OCI-LY7 (cell line): Measurements from ENCODE around the gene MYRIP. TPM values are rescaled to one million over a fixed set of nuclear protein-coding genes. Genes with fewer than 3 reads are reported as not detected.

Experiments used
- BruUV-seq: library from RNA; stranded (reverse); fragments of 400-500 nt; replicated peaks from 2 replicates; lab custom pipeline; 2021; lab: Mats Ljungman, UMichigan
- CTCF ChIA-PET: fragments of 300-600 bp; sonication (Branson Sonifier 250); formaldehyde crosslinking; loops from one replicate; lab custom pipeline; 2022; ENCODE audit warnings: antibody characterized with exemption; ENCODE audit not compliant: unreplicated experiment; lab: Charles Lee
- POLR2A ChIA-PET: fragments of 300-600 bp; sonication (Branson Sonifier 250); formaldehyde crosslinking; loops from one replicate; lab custom pipeline; 2022; ENCODE audit warnings: antibody characterized with exemption; lab: Charles Lee
- DNase-seq: peaks from one replicate; pipeline ENCODE4 v3.0.0-alpha.2; 2015; ENCODE audit warnings: low spot score
- H2AFZ ChIP-seq: fragments of 200-600 bp; sonication (generic), shearing (Covaris generic); 2 replicates; pipeline ENCODE4 v1.6.1; 2014; ENCODE audit warnings: mild to moderate bottlenecking, antibody characterized with exemption, low read length, moderate library complexity
- H3K27ac ChIP-seq: fragments of 200-600 bp; sonication (generic); 2 replicates; pipeline ENCODE4 v1.5.1; 2014; ENCODE audit warnings: mixed run types, low read depth, mild to moderate bottlenecking, moderate library complexity, low read length, inconsistent platforms; ENCODE audit not compliant: poor library complexity, severe bottlenecking
- H3K36me3 ChIP-seq: fragments of 200-600 bp; sonication (generic); 2 replicates; pipeline ENCODE4 v1.6.1; 2014; ENCODE audit warnings: mild to moderate bottlenecking, antibody characterized with exemption, low read length, moderate library complexity, mixed read lengths; ENCODE audit not compliant: insufficient read depth
- H3K4me1 ChIP-seq: fragments of 200-600 bp; sonication (generic); 2 replicates; pipeline ENCODE4 v1.5.1; 2014; ENCODE audit warnings: mild to moderate bottlenecking, low read length; ENCODE audit not compliant: insufficient read depth, poor library complexity, severe bottlenecking
- H3K4me2 ChIP-seq: fragments of 200-600 bp; sonication (generic); 2 replicates; pipeline ENCODE4 v1.6.1; 2014; ENCODE audit warnings: mild to moderate bottlenecking, low read length
- H3K4me3 ChIP-seq: fragments of 200-600 bp; sonication (generic); 2 replicates; pipeline ENCODE4 v1.5.1; 2014; ENCODE audit warnings: mild to moderate bottlenecking, low read depth, low read length; ENCODE audit not compliant: poor library complexity, severe bottlenecking
- H3K79me2 ChIP-seq: fragments of 200-600 bp; sonication (generic); 2 replicates; pipeline ENCODE4 v1.6.1; 2016; ENCODE audit warnings: low read depth, mild to moderate bottlenecking, low read length, moderate library complexity, mixed read lengths; ENCODE audit not compliant: insufficient read depth
- H3K9me2 ChIP-seq: fragments of 200-600 bp; sonication (generic); 2 replicates; pipeline ENCODE4 v1.6.1; 2016; ENCODE audit warnings: mild to moderate bottlenecking, low read length, mixed read lengths; ENCODE audit not compliant: insufficient read depth
- H3K9me3 ChIP-seq: fragments of 200-600 bp; sonication (generic); 2 replicates; pipeline ENCODE4 v1.6.1; 2014; ENCODE audit warnings: mild to moderate bottlenecking, mixed run types, low read length, mixed read lengths
- H4K20me1 ChIP-seq: fragments of 200-600 bp; sonication (generic); 2 replicates; pipeline ENCODE4 v1.6.1; 2014; ENCODE audit warnings: mild to moderate bottlenecking, antibody characterized with exemption, low read length, moderate library complexity, mixed read lengths; ENCODE audit not compliant: insufficient read depth
- CTCF ChIP-seq: fragments of 200-600 bp; sonication (generic); conservative IDR thresholded peaks from 2 replicates; pipeline ENCODE4 v1.5.1; 2014; ENCODE audit warnings: mild to moderate bottlenecking, antibody characterized with exemption, low read length, moderate library complexity, mixed read lengths
- EZH2phosphoT487 ChIP-seq: fragments of 200-600 bp; sonication (generic); IDR thresholded peaks from 2 replicates; pipeline ENCODE4 v1.6.1; 2018; ENCODE audit warnings: low read depth, borderline replicate concordance, mild to moderate bottlenecking, mixed run types, antibody characterized with exemption, low read length, moderate library complexity, mixed read lengths
- intact Hi-C: fragments of 100-400 bp; cut with micrococcal nuclease; formaldehyde crosslinking; loops from one replicate; pipeline ENCODE4 v1.10.0; 2022; ENCODE audit not compliant: unreplicated experiment
- total RNA-seq, 2 experiments: library from RNA; depleted of rRNA in 1 of 2; stranded (reverse); fragments of >200 nt in 1 of 2; shearing (Covaris generic) in 1 of 2; gene quantifications; 2 replicates each; pipeline ENCODE4 v1.2.3, GENCODE V29; 2014 to 2022

MYRIP gene
- total RNA-seq, 2 experiments from 2014 or later = not detected

GRCh38 chr3:39960515-39961191 lies 151.2 kb downstream of the MYRIP start:
- intact Hi-C loops = no loop called here
- no peaks in the 10 kb centered on the region for H3K4me1 ChIP-seq
- H4K20me1 ChIP-seq = no peaks in the 10 kb centered on the region
- no peak for DNase-seq
- H2AFZ ChIP-seq = no peak overlapping the region
- H3K27ac ChIP-seq = no peak overlapping the region
- no peak overlapping the region for H3K4me2 ChIP-seq
- H3K9me2 ChIP-seq = no peaks in the 10 kb centered on the region
- H3K79me2 ChIP-seq = no peaks in the 10 kb centered on the region
- BruUV-seq = no TSS peak
- H3K36me3 ChIP-seq = no peaks in the 10 kb centered on the region
- TF ChIP-seq EZH2phosphoT487 = no peak
- no peak for TF ChIP-seq CTCF
- no peaks in the 10 kb centered on the region for H3K9me3 ChIP-seq
- ChIA-PET CTCF (no interaction called here), POLR2A (interaction anchor here (0.5 to 0.6 kb wide), 2 partner anchors 217 to 233 kb away, joined by 3 read pairs; no protein-coding TSS in a partner anchor)
- no peak overlapping the region for H3K4me3 ChIP-seq

GRCh38 chr3:39961230-39961629 lies 151.8 kb downstream of the MYRIP start:
- Histone ChIP-seq H3K4me1 (no peaks in the 10 kb centered on the region), H3K9me2 (no peaks in the 10 kb centered on the region), H3K4me2 (no peak overlapping the region), H3K9me3 (no peaks in the 10 kb centered on the region), H2AFZ (no peak overlapping the region), H4K20me1 (no peaks in the 10 kb centered on the region), H3K4me3 (no peak overlapping the region), H3K79me2 (no peaks in the 10 kb centered on the region), H3K27ac (no peak overlapping the region), H3K36me3 (no peaks in the 10 kb centered on the region)
- CTCF ChIA-PET = no interaction called here
- intact Hi-C loops = no loop called here
- TF ChIP-seq CTCF (no peak), EZH2phosphoT487 (no peak)
- no peak for DNase-seq
- POLR2A ChIA-PET = no interaction called here
- BruUV-seq = no TSS peak

- TF ChIP-seq CTCF = no peak
- TF ChIP-seq EZH2phosphoT487 = no peak
- BruUV-seq = no TSS peak
- Histone ChIP-seq H3K4me2 (no peak overlapping the region), H3K79me2 (no peaks in the 10 kb centered on the region), H3K9me2 (no peaks in the 10 kb centered on the region), H3K36me3 (no peaks in the 10 kb centered on the region), H3K9me3 (no peaks in the 10 kb centered on the region), H3K4me1 (no peaks in the 10 kb centered on the region), H2AFZ (no peak overlapping the region), H4K20me1 (no peaks in the 10 kb centered on the region), H3K4me3 (no peak overlapping the region), H3K27ac (no peak overlapping the region)
- intact Hi-C loops = no loop called here
- DNase-seq = no peak
- ChIA-PET POLR2A (interaction anchor here (0.6 kb wide), 1 partner anchor 322 kb away, joined by 3 read pairs; no protein-coding TSS in a partner anchor), CTCF (no interaction called here)
Observed at GRCh38 chr3:39962581-39962980, 153.2 kb downstream of the MYRIP start.
